IMR-90 (cell line): ENCODE data around the gene SEMG1. TPM values are rescaled to one million over a fixed set of nuclear protein-coding genes. Genes with fewer than 3 reads are reported as not detected.

Experiments used
- ATAC-seq: fragments of 200-7000 bp; cut with Tn5 transposase; 2 replicates; pipeline ENCODE4 v1.9.1; 2020; ENCODE audit warnings: low read depth, mild to moderate bottlenecking, moderate library complexity
- BruUV-seq: library from RNA; stranded (reverse); fragments of 400-500 nt; replicated peaks from 2 replicates; lab custom pipeline; 2021; lab: Mats Ljungman, UMichigan
- CTCF ChIA-PET: fragments of 300-600 bp; formaldehyde crosslinking; extraction: SDS; loops from one replicate; lab custom pipeline; 2021; ENCODE audit warnings: antibody characterized with exemption; lab: Yijun Ruan, JAX
- POLR2A ChIA-PET: fragments of 300-600 bp; sonication (Branson Sonifier 250); formaldehyde crosslinking; loops from one replicate; lab custom pipeline; 2022; ENCODE audit warnings: antibody characterized with exemption; ENCODE audit not compliant: unreplicated experiment; lab: Charles Lee
- DNase-seq: peaks from one replicate; pipeline ENCODE4 v3.0.0; 2013
- H2AFZ ChIP-seq: replicated peaks from 2 replicates; pipeline ENCODE3; 2013; ENCODE audit warnings: low read length, mild to moderate bottlenecking; ENCODE audit not compliant: poor library complexity
- H2AK5ac ChIP-seq: 2 replicates; pipeline ENCODE4 v1.6.1; 2013; ENCODE audit warnings: low read depth, low read length, inconsistent platforms
- H2AK9ac ChIP-seq: replicated peaks from 2 replicates; pipeline ENCODE3; 2013; ENCODE audit warnings: mild to moderate bottlenecking, low read depth, low read length, moderate library complexity; ENCODE audit not compliant: poor library complexity
- H2BK120ac ChIP-seq: 2 replicates; pipeline ENCODE4 v1.6.1; 2013; ENCODE audit warnings: low read depth, low read length, inconsistent platforms
- H2BK15ac ChIP-seq: 3 replicates; pipeline ENCODE4 v1.6.1; 2013; ENCODE audit warnings: low read depth, low read length, inconsistent platforms
- H2BK20ac ChIP-seq: 2 replicates; pipeline ENCODE4 v1.6.1; 2013; ENCODE audit warnings: low read depth, mild to moderate bottlenecking, inconsistent platforms, low read length, moderate library complexity
- H2BK5ac ChIP-seq: 2 replicates; pipeline ENCODE4 v1.6.1; 2013; ENCODE audit warnings: mild to moderate bottlenecking, low read depth, low read length, inconsistent platforms; ENCODE audit not compliant: poor library complexity, severe bottlenecking
- H3K14ac ChIP-seq: replicated peaks from 2 replicates; pipeline ENCODE4 v1.6.1; 2013; ENCODE audit warnings: low read depth, low read length, inconsistent platforms
- H3K18ac ChIP-seq: 2 replicates; pipeline ENCODE4 v1.6.1; 2013; ENCODE audit warnings: low read depth, low read length, control low read depth
- H3K23ac ChIP-seq: 2 replicates; pipeline ENCODE4 v1.6.1; 2013; ENCODE audit warnings: low read depth, low read length, inconsistent platforms
- H3K27ac ChIP-seq: 2 replicates; pipeline ENCODE4 v1.5.1; 2013; ENCODE audit warnings: mild to moderate bottlenecking, control low read depth, low read length; ENCODE audit not compliant: insufficient read depth
- H3K27me3 ChIP-seq: 2 replicates; pipeline ENCODE4 v1.6.1; 2013; ENCODE audit warnings: low read length; ENCODE audit not compliant: control insufficient read depth, insufficient read depth
- H3K36me3 ChIP-seq: 2 replicates; pipeline ENCODE4 v1.6.1; 2013; ENCODE audit warnings: low read length, mixed read lengths; ENCODE audit not compliant: control insufficient read depth, insufficient read depth
- H3K4ac ChIP-seq: 2 replicates; pipeline ENCODE4 v1.6.1; 2013; ENCODE audit warnings: low read depth, low read length, inconsistent platforms
- H3K4me1 ChIP-seq: 2 replicates; pipeline ENCODE4 v1.6.1; 2013; ENCODE audit warnings: low read length, mixed read lengths; ENCODE audit not compliant: control insufficient read depth, insufficient read depth
- H3K4me2 ChIP-seq: 2 replicates; pipeline ENCODE4 v1.6.1; 2013; ENCODE audit warnings: low read depth, mild to moderate bottlenecking, control low read depth, low read length, moderate library complexity
- H3K4me3 ChIP-seq: 2 replicates; pipeline ENCODE4 v1.5.1; 2013; ENCODE audit warnings: low read depth, mild to moderate bottlenecking, control low read depth, low read length, moderate library complexity; ENCODE audit not compliant: insufficient read depth
- H3K56ac ChIP-seq: 2 replicates; pipeline ENCODE4 v1.6.1; 2013; ENCODE audit warnings: low read length, inconsistent platforms; ENCODE audit not compliant: insufficient read depth; ENCODE audit errors: extremely low read depth
- H3K79me1 ChIP-seq, 2 experiments: 2 replicates each; pipeline ENCODE4 v1.6.1; 2013; ENCODE audit warnings: low read length in 2 of 2, inconsistent platforms in 1 of 2, low read depth in 1 of 2
- H3K9ac ChIP-seq: 2 replicates; pipeline ENCODE4 v1.6.1; 2013; ENCODE audit warnings: low read depth, low read length, control low read depth
- H3K9me1 ChIP-seq: 2 replicates; pipeline ENCODE4 v1.6.1; 2013; ENCODE audit warnings: low read length, inconsistent platforms; ENCODE audit not compliant: insufficient read depth
- H3K9me3 ChIP-seq: 2 replicates; pipeline ENCODE4 v1.6.1; 2013; ENCODE audit warnings: low read length; ENCODE audit not compliant: control insufficient read depth, insufficient read depth
- H4K20me1 ChIP-seq: 2 replicates; pipeline ENCODE4 v1.6.1; 2013; ENCODE audit warnings: low read length, inconsistent platforms; ENCODE audit not compliant: insufficient read depth
- H4K5ac ChIP-seq: 2 replicates; pipeline ENCODE4 v1.6.1; 2013; ENCODE audit warnings: mild to moderate bottlenecking, low read depth, low read length, control low read depth
- H4K8ac ChIP-seq, 2 experiments: 2 replicates each; pipeline ENCODE4 v1.6.1; 2013; ENCODE audit warnings: low read depth in 2 of 2, low read length in 2 of 2, control low read depth in 1 of 2, inconsistent platforms in 1 of 2
- H4K91ac ChIP-seq: 2 replicates; pipeline ENCODE4 v1.6.1; 2013; ENCODE audit warnings: low read depth, low read length, inconsistent platforms; ENCODE audit not compliant: insufficient read depth
- BHLHE40 ChIP-seq: fragments of 150-350 bp; IDR thresholded peaks from 2 replicates; pipeline ENCODE4 v1.6.1; 2016; ENCODE audit warnings: mild to moderate bottlenecking, low read depth, low read length
- CEBPB ChIP-seq: IDR thresholded peaks from 2 replicates; pipeline ENCODE4 v1.6.1; 2012; ENCODE audit warnings: low read depth, low read length, improper control_type of control experiment
- CHD1 ChIP-seq: IDR thresholded peaks from 2 replicates; pipeline ENCODE4 v1.6.1; 2012; ENCODE audit warnings: low read depth, low read length, improper control_type of control experiment
- FOS ChIP-seq: fragments of 150-350 bp; IDR thresholded peaks from 2 replicates; pipeline ENCODE4 v1.6.1; 2016; ENCODE audit warnings: low read depth, low read length
- MAFK ChIP-seq: IDR thresholded peaks from 2 replicates; pipeline ENCODE4 v1.6.1; 2012; ENCODE audit warnings: low read depth, low read length, improper control_type of control experiment
- MAZ ChIP-seq: IDR thresholded peaks from 2 replicates; pipeline ENCODE4 v1.6.1; 2012; ENCODE audit warnings: low read depth, mild to moderate bottlenecking, low read length, improper control_type of control experiment, moderate library complexity, borderline replicate concordance
- MXI1 ChIP-seq: IDR thresholded peaks from 2 replicates; pipeline ENCODE4 v1.6.1; 2012; ENCODE audit warnings: low read depth, mild to moderate bottlenecking, low read length, moderate library complexity, borderline replicate concordance
- RAD21 ChIP-seq: IDR thresholded peaks from 2 replicates; pipeline ENCODE4 v1.6.1; 2012; ENCODE audit warnings: low read length, improper control_type of control experiment
- SMC3 ChIP-seq: fragments of 150-350 bp; IDR thresholded peaks from 2 replicates; pipeline ENCODE4 v1.6.1; 2016; ENCODE audit warnings: low read depth, mild to moderate bottlenecking, antibody characterized with exemption, low read length, moderate library complexity
- WGBS, 2 experiments: methylation state at CpG; one replicate each; pipeline versions ENCODE4 v1.1.5 to v1.1.7; 2013; ENCODE audit warnings: missing lambda C conversion rate in 2 of 2; ENCODE audit not compliant: insufficient read length in 1 of 2; ENCODE audit errors: extremely low coverage in 2 of 2; 5-methylcytosine and 5-hydroxymethylcytosine counted together
- dilution Hi-C: fragments of 300-500 bp; cut with HindIII; formaldehyde crosslinking; loops from one replicate; pipeline ENCODE4 v1.14.3; 2018; ENCODE audit warnings: low sequenced_read_pairs; ENCODE audit not compliant: unreplicated experiment
- in situ Hi-C: fragments of 300-500 bp; cut with MboI; formaldehyde crosslinking; loops from 3 replicates; pipeline ENCODE4 v1.14.3; 2019; ENCODE audit warnings: low sequenced_read_pairs, inconsistent platforms, mixed read lengths
- intact Hi-C: fragments of 100-400 bp; cut with micrococcal nuclease; formaldehyde crosslinking; loops from 2 replicates; pipeline ENCODE4 v1.10.0; 2022
- polyA plus RNA-seq, 3 experiments: library from polyadenylated mRNA; depleted of rRNA; stranded (reverse); fragments of >200 nt; gene quantifications; 2 replicates each; pipeline ENCODE4 v1.2.3, GENCODE V29; 2012; ENCODE audit warnings: low replicate concordance in 1 of 3
- total RNA-seq: library from RNA; depleted of rRNA; stranded (reverse); fragments of >200 nt; gene quantifications from 2 replicates; pipeline ENCODE4 v1.2.3, GENCODE V29; 2012

Gene SEMG1
- total and polyA plus RNA-seq, 2 of the 4 experiments (the other 2 are of a cell fraction) = not detected

DNA sequence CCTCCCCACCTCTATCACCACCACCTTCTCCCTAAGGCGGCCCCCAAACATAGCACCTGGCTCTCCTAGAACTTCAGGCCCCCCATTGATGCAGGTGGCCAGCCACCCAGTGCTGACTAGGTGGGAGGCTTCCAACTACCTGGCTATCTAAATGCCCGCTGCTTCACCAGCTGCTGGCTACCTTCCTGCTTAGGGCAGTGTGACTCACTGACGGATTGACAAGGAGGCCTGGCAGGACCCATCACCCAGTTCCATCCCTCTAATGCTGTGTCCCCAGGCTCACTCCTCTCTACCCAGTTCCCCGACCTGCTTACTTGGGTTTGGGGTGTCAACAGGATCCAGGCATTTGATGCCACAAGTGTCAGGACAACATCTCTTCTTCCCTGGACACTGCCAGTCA lies 46.4 kb downstream of the SEMG1 start:
- ChIA-PET POLR2A (no interaction called here), CTCF (no interaction called here)
- no peak overlapping the region for H2AK5ac ChIP-seq
- H4K5ac ChIP-seq = no peak overlapping the region
- peaks cover 9% of the 10 kb centered on the region for H3K27me3 ChIP-seq
- H3K9me3 ChIP-seq = no peaks in the 10 kb centered on the region
- no CpG with 5 or more reads among the region's 4 CpGs for WGBS, 2 experiments
- no peaks in the 10 kb centered on the region for H3K79me1 ChIP-seq
- H2BK15ac ChIP-seq = no peak overlapping the region
- H3K4ac ChIP-seq = no peak overlapping the region
- dilution Hi-C loops = no loop called here
- TF ChIP-seq SMC3 (no peak), BHLHE40 (no peak), MAFK (no peak), CHD1 (no peak), MAZ (no peak), FOS (no peak), CEBPB (no peak), RAD21 (no peak), MXI1 (no peak)
- H3K4me1 ChIP-seq = no peaks in the 10 kb centered on the region
- no peak overlapping the region for H2AK9ac ChIP-seq
- H2BK20ac ChIP-seq = no peak overlapping the region
- DNase-seq = no peak
- no peak overlapping the region for H2BK120ac ChIP-seq
- H4K20me1 ChIP-seq = no peaks in the 10 kb centered on the region
- no TSS peak for BruUV-seq
- no peaks in the 10 kb centered on the region for H3K36me3 ChIP-seq
- H3K9ac ChIP-seq = no peak overlapping the region
- H3K18ac ChIP-seq = no peak overlapping the region
- no peak overlapping the region for H3K4me2 ChIP-seq
- no peak overlapping the region for H4K91ac ChIP-seq
- no peak overlapping the region for H4K8ac ChIP-seq
- in situ Hi-C loops = no loop called here
- ATAC-seq = no peak
- no peak overlapping the region for H3K27ac ChIP-seq
- no peak overlapping the region for H3K23ac ChIP-seq
- H3K4me3 ChIP-seq = no peak overlapping the region
- no peak overlapping the region for H3K56ac ChIP-seq
- H3K14ac ChIP-seq = no peak overlapping the region
- H2BK5ac ChIP-seq = no peak overlapping the region
- H2AFZ ChIP-seq = no peak overlapping the region
- H3K9me1 ChIP-seq = no peaks in the 10 kb centered on the region
- intact Hi-C loops = no loop called here
